Suprapubic skin (tissue), 4 donors: Measurements from ENCODE around the gene KRT34. TPM values are rescaled to one million over a fixed set of nuclear protein-coding genes. Genes with fewer than 3 reads are reported as not detected.

ENCODE experiments used
- DNase-seq, 2 donors: peaks; one replicate each; pipeline ENCODE4 v3.0.0-alpha.2; 2019; ENCODE audit warnings: low spot score in 2 of 2
- H3K27ac ChIP-seq: fragments of 200-600 bp; sonication (generic); one replicate; pipeline ENCODE4 v1.5.1; 2019
- H3K27me3 ChIP-seq: fragments of 200-600 bp; sonication (generic); one replicate; pipeline ENCODE4 v1.5.1; 2019
- H3K36me3 ChIP-seq: fragments of 200-600 bp; sonication (generic); one replicate; pipeline ENCODE4 v1.5.1; 2019
- H3K4me1 ChIP-seq: fragments of 200-600 bp; sonication (generic); one replicate; pipeline ENCODE4 v1.5.1; 2019
- H3K4me3 ChIP-seq: fragments of 200-600 bp; sonication (generic); one replicate; pipeline ENCODE4 v1.5.1; 2019; ENCODE audit warnings: mild to moderate bottlenecking
- H3K9me3 ChIP-seq: fragments of 200-600 bp; sonication (generic); one replicate; pipeline ENCODE4 v1.5.1; 2019
- CTCF ChIP-seq, 2 donors: fragments of 200-600 bp in 1 of 2; fragments of 450-650 bp in 1 of 2; sonication (generic) in 1 of 2; IDR thresholded peaks; one replicate each; pipeline ENCODE4 v1.5.1; 2016 to 2019; ENCODE audit warnings: antibody characterized with exemption in 2 of 2, mild to moderate bottlenecking in 1 of 2, moderate library complexity in 1 of 2
- EP300 ChIP-seq: sonication (generic); formaldehyde crosslinking; IDR thresholded peaks from one replicate; pipeline ENCODE4 v1.6.1; 2017; ENCODE audit warnings: antibody characterized with exemption
- POLR2A ChIP-seq, 2 donors: fragments of 450-650 bp; IDR thresholded peaks; one replicate each; pipeline ENCODE4 v1.6.1; 2017; ENCODE audit warnings: antibody characterized with exemption in 2 of 2, mild to moderate bottlenecking in 2 of 2, moderate library complexity in 2 of 2
- POLR2AphosphoS5 ChIP-seq, 3 donors: sonication (generic); formaldehyde crosslinking; IDR thresholded peaks; one replicate each; pipeline ENCODE4 v1.6.1; 2017; ENCODE audit warnings: antibody characterized with exemption in 3 of 3
- WGBS: methylation state at CpG from one replicate; pipeline ENCODE4 v1.1.5; 2018; 5-methylcytosine and 5-hydroxymethylcytosine counted together
- total RNA-seq, 4 donors: library from RNA; depleted of rRNA; stranded (reverse); fragments of >200 nt; gene quantifications; one replicate each; pipeline ENCODE4 v1.1.0, GENCODE V29; 2016

The KRT34 gene
- total RNA-seq, 4 donors from 2014 or later: 0.56 to 117 (median 22.2) TPM

GRCh38 chr17:41417576-41418015 lies 35.5 kb upstream of the KRT34 start:
- 40% methylated on average over 4 of the region's 4 CpGs for WGBS
- no peak for DNase-seq

GRCh38 chr17:41417127-41417526 lies 35.0 kb upstream of the KRT34 start:
- 94% methylated on average over 6 of the region's 6 CpGs for WGBS
- no peaks in the 10 kb centered on the region for H3K36me3 ChIP-seq
- TF ChIP-seq EP300 (no peak), POLR2AphosphoS5 (IDR thresholded peaks at IDR 0.05) (no peak), POLR2A (IDR thresholded peaks at IDR 0.05) (no peak), CTCF (IDR thresholded peaks at IDR 0.05) (no peak)
- H3K4me1 ChIP-seq: peaks cover 30% of the 10 kb centered on the region
- no peak overlapping the region for H3K4me3 ChIP-seq
- no peak for DNase-seq
- no peaks in the 10 kb centered on the region for H3K27me3 ChIP-seq
- H3K27ac ChIP-seq: no peak overlapping the region
- H3K9me3 ChIP-seq: no peaks in the 10 kb centered on the region

More at GRCh38 chr17:41417576-41418015, 35.5 kb upstream of the KRT34 start:
- Histone ChIP-seq H3K4me3 (no peak overlapping the region), H3K27ac (no peak overlapping the region), H3K4me1 (peaks cover 30% of the 10 kb centered on the region), H3K27me3 (peaks cover 3% of the 10 kb centered on the region), H3K36me3 (no peaks in the 10 kb centered on the region), H3K9me3 (no peaks in the 10 kb centered on the region)
- no peak for TF ChIP-seq POLR2AphosphoS5 (IDR thresholded peaks at IDR 0.05)
- no peak for TF ChIP-seq EP300
- peak in 1 of 2 donors; percentile 22 for TF ChIP-seq CTCF (IDR thresholded peaks at IDR 0.05)
- no peak for TF ChIP-seq POLR2A (IDR thresholded peaks at IDR 0.05)

GRCh38 chr17:41416479-41416878 lies 34.4 kb upstream of the KRT34 start:
- WGBS: 76% methylated on average over 5 of the region's 5 CpGs
- Histone ChIP-seq H3K9me3 (no peaks in the 10 kb centered on the region), H3K27me3 (no peaks in the 10 kb centered on the region), H3K4me3 (no peak overlapping the region), H3K4me1 (peaks cover 30% of the 10 kb centered on the region), H3K36me3 (no peaks in the 10 kb centered on the region), H3K27ac (no peak overlapping the region)
- no peak for DNase-seq
- TF ChIP-seq CTCF (IDR thresholded peaks at IDR 0.05) (no peak), EP300 (no peak), POLR2AphosphoS5 (IDR thresholded peaks at IDR 0.05) (no peak), POLR2A (IDR thresholded peaks at IDR 0.05) (no peak)

GRCh38 chr17:41415833-41416335 lies 33.8 kb upstream of the KRT34 start:
- Histone ChIP-seq H3K36me3 (no peaks in the 10 kb centered on the region), H3K27me3 (no peaks in the 10 kb centered on the region), H3K4me3 (no peak overlapping the region), H3K27ac (no peak overlapping the region), H3K4me1 (peaks cover 28% of the 10 kb centered on the region), H3K9me3 (no peaks in the 10 kb centered on the region)
- WGBS: 80% methylated on average over 3 of the region's 3 CpGs
- no peak for TF ChIP-seq POLR2AphosphoS5 (IDR thresholded peaks at IDR 0.05)
- TF ChIP-seq POLR2A (IDR thresholded peaks at IDR 0.05): no peak
- no peak for TF ChIP-seq EP300
- TF ChIP-seq CTCF (IDR thresholded peaks at IDR 0.05): no peak
- no peak for DNase-seq

GRCh38 chr17:41415411-41415810 lies 33.3 kb upstream of the KRT34 start:
- no peak for DNase-seq
- H3K36me3 ChIP-seq: no peaks in the 10 kb centered on the region
- TF ChIP-seq EP300 (no peak), POLR2AphosphoS5 (IDR thresholded peaks at IDR 0.05) (no peak), POLR2A (IDR thresholded peaks at IDR 0.05) (no peak), CTCF (IDR thresholded peaks at IDR 0.05) (no peak)
- H3K4me3 ChIP-seq: no peak overlapping the region
- H3K27ac ChIP-seq: no peak overlapping the region
- no peaks in the 10 kb centered on the region for H3K27me3 ChIP-seq
- 71% methylated on average over 4 of the region's 4 CpGs for WGBS
- peaks cover 23% of the 10 kb centered on the region for H3K4me1 ChIP-seq
- H3K9me3 ChIP-seq: no peaks in the 10 kb centered on the region
